Muscle layer of colon (tissue), 2 donors: ENCODE data around the gene OPRL1.
"Not testable (repeated sequence)": the region's sequence is repeated elsewhere in the genome, so short reads cannot be mapped to it uniquely, and the experiment has no call there.

Source experiments
- H3K27ac ChIP-seq: one replicate; pipeline ENCODE4 v1.7.0; 2013; ENCODE audit warnings: low read depth, mild to moderate bottlenecking, low read length, moderate library complexity
- H3K27me3 ChIP-seq, 2 donors: one replicate each; pipeline ENCODE4 v1.7.0; 2013; ENCODE audit warnings: low read length in 2 of 2, mild to moderate bottlenecking in 2 of 2; ENCODE audit not compliant: insufficient read depth in 2 of 2, control insufficient read depth in 1 of 2
- H3K36me3 ChIP-seq: one replicate; pipeline ENCODE4 v1.7.0; 2013; ENCODE audit warnings: mild to moderate bottlenecking, low read length; ENCODE audit not compliant: insufficient read depth
- H3K4me1 ChIP-seq: one replicate; pipeline ENCODE4 v1.7.0; 2013; ENCODE audit warnings: mild to moderate bottlenecking, low read length; ENCODE audit not compliant: insufficient read depth
- H3K4me3 ChIP-seq, 2 donors: one replicate each; pipeline ENCODE4 v1.7.0; 2013; ENCODE audit warnings: low read length in 2 of 2, low read depth in 1 of 2, mild to moderate bottlenecking in 1 of 2, moderate library complexity in 1 of 2
- H3K9ac ChIP-seq: one replicate; pipeline ENCODE4 v1.7.0; 2013; ENCODE audit warnings: low read length
- H3K9me3 ChIP-seq: one replicate; pipeline ENCODE4 v1.7.0; 2013; ENCODE audit warnings: mild to moderate bottlenecking, low read length
- donor health status: abdominal sarcoma.
- donor health status: Adenocarcinoma of cecum.

Gene OPRL1

DNA sequence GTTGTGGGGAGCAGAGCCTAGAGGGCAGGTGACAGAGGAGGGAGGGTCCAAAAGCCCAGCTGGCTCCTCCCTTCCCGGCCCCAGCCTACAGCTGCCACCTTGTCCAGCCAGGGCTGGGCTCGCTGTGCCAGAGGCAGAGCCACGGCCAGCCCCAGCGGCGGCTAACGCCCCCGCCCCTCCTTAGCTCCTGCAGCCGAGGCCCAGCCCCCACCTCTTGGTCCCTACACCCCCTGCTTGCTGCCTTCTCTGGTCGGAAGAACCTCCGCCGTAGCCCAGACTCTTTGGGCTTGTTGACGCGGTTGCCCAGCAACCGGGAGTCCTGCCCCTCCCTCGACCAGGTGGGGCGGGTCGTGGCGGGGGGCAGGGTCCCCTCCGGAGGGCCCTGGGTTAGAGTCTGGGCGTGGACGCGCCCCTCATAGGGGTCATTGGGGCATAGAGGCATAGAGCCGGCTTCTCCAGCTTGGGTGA is 4.8 kb downstream of the OPRL1 start:
- no peak overlapping the region for H3K27ac ChIP-seq
- no peak overlapping the region for H3K9ac ChIP-seq
- H3K4me1 ChIP-seq: peaks cover 5% of the 10 kb centered on the region
- H3K9me3 ChIP-seq: no peaks in the 10 kb centered on the region
- H3K4me3 ChIP-seq: no peak overlapping the region
- H3K36me3 ChIP-seq: no peaks in the 10 kb centered on the region
- peaks cover 14 to 38% of the 10 kb centered on the region in 2 donors for H3K27me3 ChIP-seq

DNA sequence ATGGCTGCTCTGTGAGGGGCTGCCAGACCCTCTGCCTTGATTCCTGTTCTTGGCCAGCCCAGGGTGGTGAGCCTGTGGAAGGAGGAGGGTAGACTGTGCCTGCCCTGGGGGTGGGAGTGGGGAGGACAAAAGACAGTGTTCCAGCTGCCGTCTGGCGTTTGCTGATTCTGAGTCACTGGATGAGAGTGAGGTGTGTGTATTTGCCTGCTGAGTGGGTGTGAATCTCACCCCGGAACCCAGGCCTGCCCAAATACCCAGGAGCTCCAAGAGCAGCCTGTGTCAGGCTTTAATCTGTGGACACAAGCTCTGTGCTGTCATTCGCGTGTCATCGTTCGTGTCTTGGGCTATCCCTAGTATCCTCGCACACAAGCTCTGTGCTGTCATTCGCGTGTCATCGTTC is 6.9 kb downstream of the OPRL1 start:
- Histone ChIP-seq H3K27me3 (peaks cover 14 to 38% of the 10 kb centered on the region in 2 donors), H3K9ac (no peak overlapping the region)

GRCh38 chr20:64087226-64087825 is 7.4 kb downstream of the OPRL1 start:
- peaks cover 14 to 38% of the 10 kb centered on the region in 2 donors for H3K27me3 ChIP-seq
- H3K9ac ChIP-seq, H3K36me3 ChIP-seq, H3K4me3 ChIP-seq, H3K27ac ChIP-seq, H3K9me3 ChIP-seq, H3K4me1 ChIP-seq: not testable (repeated sequence)

More for the DNA sequence above, 6.9 kb downstream of the OPRL1 start:
- Histone ChIP-seq H3K9me3 (no peaks in the 10 kb centered on the region), H3K27ac (no peak overlapping the region), H3K4me1 (peaks cover 5% of the 10 kb centered on the region), H3K4me3 (no peak overlapping the region), H3K36me3 (no peaks in the 10 kb centered on the region)

- H3K9ac ChIP-seq, H3K9me3 ChIP-seq, H3K4me1 ChIP-seq, H3K36me3 ChIP-seq, H3K27ac ChIP-seq, H3K4me3 ChIP-seq: not testable (repeated sequence)
- H3K27me3 ChIP-seq: peaks cover 14 to 31% of the 10 kb centered on the region in 2 donors
These were observed 8.7 kb downstream of the OPRL1 start for GRCh38 chr20:64088586-64088985.

DNA sequence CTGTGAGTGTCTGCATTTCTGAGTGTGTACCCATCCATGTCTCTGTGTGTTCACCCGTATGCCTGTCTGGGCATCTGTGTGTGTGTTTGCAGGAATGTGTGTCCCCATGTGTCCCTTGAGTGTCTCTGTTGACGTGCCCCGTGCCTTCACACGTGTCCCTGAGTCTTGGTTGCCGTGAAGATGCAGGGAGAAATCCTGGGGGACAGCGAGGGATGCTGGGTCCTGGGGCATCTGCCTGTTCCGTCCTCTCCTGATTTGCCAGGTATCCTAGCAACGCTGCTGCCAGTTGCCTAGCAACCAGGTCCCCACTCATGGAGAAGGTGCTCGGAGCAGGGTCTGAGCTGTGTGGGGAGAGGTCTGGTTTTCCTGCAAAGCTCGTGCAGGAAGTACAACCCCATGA is 10.3 kb downstream of the OPRL1 start:
- Histone ChIP-seq H3K9ac (no peak overlapping the region), H3K36me3 (no peaks in the 10 kb centered on the region), H3K4me3 (no peak overlapping the region), H3K9me3 (no peaks in the 10 kb centered on the region), H3K4me1 (no peaks in the 10 kb centered on the region), H3K27me3 (peaks cover 4 to 15% of the 10 kb centered on the region in 2 donors), H3K27ac (no peak overlapping the region)

DNA sequence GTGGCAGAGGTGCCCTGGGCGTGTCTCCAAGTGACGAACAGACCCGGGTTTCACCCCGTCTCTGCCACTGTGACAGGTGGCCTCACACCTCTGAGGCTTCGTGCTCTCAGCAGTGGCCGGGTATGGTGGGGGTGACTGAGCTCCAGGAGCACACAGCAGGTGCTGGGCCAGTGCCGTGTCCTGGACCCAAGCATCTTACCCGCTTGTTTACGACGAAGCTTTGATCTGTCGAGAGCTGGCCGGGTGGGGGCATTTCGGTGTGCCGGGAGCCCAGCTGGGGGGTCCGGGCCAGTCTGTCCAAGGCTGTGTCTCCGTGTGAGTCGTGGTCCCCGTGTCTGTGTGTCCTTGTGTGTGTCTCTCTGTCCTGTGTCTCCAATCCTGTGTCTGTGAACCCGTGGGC is 11.5 kb downstream of the OPRL1 start:
- no peaks in the 10 kb centered on the region for H3K36me3 ChIP-seq
- no peaks in the 10 kb centered on the region for H3K9me3 ChIP-seq
- H3K9ac ChIP-seq: no peak overlapping the region
- H3K4me1 ChIP-seq: no peaks in the 10 kb centered on the region
- no peak overlapping the region for H3K4me3 ChIP-seq
- peaks cover 0 to 11% of the 10 kb centered on the region in 2 donors for H3K27me3 ChIP-seq
- no peak overlapping the region for H3K27ac ChIP-seq

- Histone ChIP-seq H3K4me3 (no peak overlapping the region), H3K27me3 (peaks cover 0 to 11% of the 10 kb centered on the region in 2 donors), H3K9me3 (no peaks in the 10 kb centered on the region), H3K27ac (no peak overlapping the region), H3K36me3 (no peaks in the 10 kb centered on the region), H3K9ac (no peak overlapping the region), H3K4me1 (no peaks in the 10 kb centered on the region)
These were observed 11.9 kb downstream of the OPRL1 start for GRCh38 chr20:64091770-64092169.

GRCh38 chr20:64092258-64093012 is 12.6 kb downstream of the OPRL1 start:
- Histone ChIP-seq H3K27me3 (peaks cover 0 to 11% of the 10 kb centered on the region in 2 donors), H3K4me1 (no peaks in the 10 kb centered on the region), H3K27ac (no peak overlapping the region), H3K9me3 (no peaks in the 10 kb centered on the region), H3K4me3 (no peak overlapping the region), H3K9ac (no peak overlapping the region), H3K36me3 (no peaks in the 10 kb centered on the region)

DNA sequence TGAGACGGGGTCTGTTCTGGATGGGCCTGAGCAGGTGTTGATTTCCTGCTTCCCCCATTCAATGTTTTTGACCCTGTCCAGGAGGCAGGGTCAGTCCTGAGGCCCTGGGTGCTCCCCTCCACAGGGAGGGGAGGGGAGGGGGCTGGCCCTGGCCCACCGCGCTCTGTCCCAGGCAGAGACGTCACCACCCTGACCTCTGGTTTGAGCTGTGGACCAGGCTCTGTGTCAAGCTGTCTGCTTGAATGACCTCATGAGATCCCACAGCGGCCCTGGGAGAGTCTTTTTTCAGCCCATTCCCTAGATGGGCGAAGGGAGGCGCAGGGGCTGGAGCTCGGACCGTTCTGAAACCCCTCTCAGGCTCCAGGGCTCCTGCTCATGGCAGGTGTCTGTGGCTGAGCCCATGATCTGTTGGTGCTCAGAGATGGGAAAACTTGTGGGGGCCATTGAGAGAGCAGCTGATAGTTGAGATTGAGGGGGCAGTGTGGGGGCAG is 13.2 kb downstream of the OPRL1 start:
- H3K4me1 ChIP-seq: no peaks in the 10 kb centered on the region
- H3K9me3 ChIP-seq: no peaks in the 10 kb centered on the region
- H3K9ac ChIP-seq: no peak overlapping the region
- peaks cover 0 to 7% of the 10 kb centered on the region in 2 donors for H3K27me3 ChIP-seq
- no peaks in the 10 kb centered on the region for H3K36me3 ChIP-seq
- H3K4me3 ChIP-seq: no peak overlapping the region
- H3K27ac ChIP-seq: no peak overlapping the region

- Histone ChIP-seq H3K9me3 (no peaks in the 10 kb centered on the region), H3K9ac (no peak overlapping the region), H3K27ac (no peak overlapping the region), H3K36me3 (no peaks in the 10 kb centered on the region), H3K27me3 (peaks cover 0 to 12% of the 10 kb centered on the region in 2 donors), H3K4me3 (no peak overlapping the region), H3K4me1 (no peaks in the 10 kb centered on the region)
These were observed 15.6 kb downstream of the OPRL1 start for GRCh38 chr20:64095455-64095854.

DNA sequence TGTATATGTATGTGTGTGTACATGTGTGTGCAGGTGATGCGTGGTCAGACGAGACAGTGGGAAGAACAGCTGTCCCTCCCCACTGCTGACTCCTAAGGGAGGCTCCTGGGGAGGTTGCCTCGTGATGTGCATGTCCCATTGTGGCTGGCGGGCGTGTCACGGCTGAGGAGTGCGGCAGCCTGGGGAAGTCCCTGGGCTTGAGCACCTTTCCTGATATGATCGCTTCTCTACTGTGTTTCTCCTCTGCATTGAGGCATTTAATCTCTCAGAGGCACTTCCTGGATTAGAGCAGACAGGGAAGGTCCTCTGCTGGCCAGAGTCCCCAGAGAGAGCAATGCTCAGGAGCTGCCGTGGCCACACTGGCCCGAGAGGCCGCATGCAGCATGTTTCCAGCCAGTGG is 16.0 kb downstream of the OPRL1 start:
- Histone ChIP-seq H3K27me3 (peaks cover 5 to 17% of the 10 kb centered on the region in 2 donors), H3K9ac (no peak overlapping the region), H3K36me3 (no peaks in the 10 kb centered on the region), H3K9me3 (no peaks in the 10 kb centered on the region), H3K4me3 (no peak overlapping the region), H3K27ac (no peak overlapping the region), H3K4me1 (no peaks in the 10 kb centered on the region)
